ENCODE data around the gene TMEM60.
A peak's percentile ranks its signal among the peaks of the same experiment; 100 is the strongest.
"Not testable (repeated sequence)": the region's sequence is repeated elsewhere in the genome, so short reads cannot be mapped to it uniquely, and the experiment has no call there.

TMEM60 gene

GRCh38 chr7:77798394-77799077 is at the start of gene TMEM60, which contains the start of gene PHTF2:
Gene TMEM60, minus strand, starts transcription at chr7:77798434. Its CDS starts 4,061 bp downstream, at chr7:77794373.
Gene PHTF2, plus strand, starts transcription at chr7:77798773.
- peak; percentile 77 to 78 for DNase-seq (ENCODE audit: low read depth in 2 of 2)

DNA sequence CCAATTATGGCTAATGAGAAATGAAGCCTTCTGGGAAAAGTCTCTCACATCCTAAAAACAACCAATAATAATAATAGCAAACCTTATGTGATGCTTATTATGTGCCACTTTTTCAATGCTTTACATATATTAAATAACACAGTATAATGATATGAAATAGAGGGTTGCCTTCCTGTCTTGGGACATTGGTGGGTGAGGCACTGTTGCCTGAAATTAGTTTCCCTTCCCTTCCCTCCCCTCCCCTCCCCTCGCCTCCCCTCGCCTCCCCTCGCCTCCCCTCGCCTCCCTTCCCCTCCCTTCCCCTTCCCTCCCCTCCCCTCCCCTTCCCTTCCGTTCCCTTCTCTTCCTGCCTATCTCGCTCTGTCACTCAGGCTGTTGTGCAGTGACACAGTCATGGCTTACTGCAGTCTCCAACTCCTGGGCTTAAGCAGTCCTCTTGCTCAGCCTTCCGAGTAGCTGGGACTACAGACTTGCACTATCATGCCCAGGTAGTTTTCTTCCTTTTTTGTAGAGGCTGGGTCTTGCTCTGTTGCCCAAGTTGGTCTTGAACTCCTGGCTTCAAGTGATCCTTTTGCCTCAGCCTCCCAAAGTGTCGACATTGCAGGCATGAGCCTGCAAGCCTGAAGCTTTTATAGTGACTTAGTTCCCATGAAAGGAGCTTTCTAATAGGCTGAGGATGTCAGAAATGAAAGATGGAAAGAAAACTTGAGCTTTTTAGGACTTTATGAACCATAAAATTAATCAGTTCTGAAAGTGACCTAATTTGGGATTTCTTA is 48.3 kb upstream of the TMEM60 start:
- no peak for DNase-seq (ENCODE audit: low read depth in 2 of 2)

GRCh38 chr7:77843194-77843593 is 45.0 kb upstream of the TMEM60 start:
- DNase-seq (ENCODE audit: low read depth in 2 of 2) = no peak

GRCh38 chr7:77839919-77840318 is 41.7 kb upstream of the TMEM60 start:
- no peak for DNase-seq (ENCODE audit: low read depth in 2 of 2)

GRCh38 chr7:77838929-77839491 is 40.8 kb upstream of the TMEM60 start:
- DNase-seq (ENCODE audit: low read depth in 2 of 2) = no peak

GRCh38 chr7:77837966-77838365 is 39.7 kb upstream of the TMEM60 start:
- no peak for DNase-seq (ENCODE audit: low read depth in 2 of 2)

- DNase-seq (ENCODE audit: low read depth in 2 of 2) = no peak
These were observed 39.0 kb upstream of the TMEM60 start for GRCh38 chr7:77837275-77837674.

DNA sequence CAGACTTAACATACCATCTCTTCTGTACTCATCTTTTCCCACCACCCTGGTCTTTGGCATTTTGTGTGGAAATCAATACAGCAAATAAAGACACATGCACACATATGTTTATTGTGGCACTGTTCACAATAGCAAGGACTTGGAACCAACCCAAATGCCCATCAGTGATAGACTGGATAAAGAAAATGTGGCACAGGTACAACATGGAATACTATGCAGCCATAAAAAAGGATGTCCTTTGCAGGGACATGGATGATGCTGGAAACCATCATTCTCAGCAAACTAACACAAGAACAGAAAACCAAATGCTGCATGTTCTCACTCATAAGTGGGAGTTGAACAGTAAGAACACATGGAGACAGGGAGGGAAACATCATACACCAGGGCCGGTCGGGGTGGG is 38.2 kb upstream of the TMEM60 start:
- DNase-seq (ENCODE audit: low read depth in 2 of 2) = not testable (repeated sequence)

DNA sequence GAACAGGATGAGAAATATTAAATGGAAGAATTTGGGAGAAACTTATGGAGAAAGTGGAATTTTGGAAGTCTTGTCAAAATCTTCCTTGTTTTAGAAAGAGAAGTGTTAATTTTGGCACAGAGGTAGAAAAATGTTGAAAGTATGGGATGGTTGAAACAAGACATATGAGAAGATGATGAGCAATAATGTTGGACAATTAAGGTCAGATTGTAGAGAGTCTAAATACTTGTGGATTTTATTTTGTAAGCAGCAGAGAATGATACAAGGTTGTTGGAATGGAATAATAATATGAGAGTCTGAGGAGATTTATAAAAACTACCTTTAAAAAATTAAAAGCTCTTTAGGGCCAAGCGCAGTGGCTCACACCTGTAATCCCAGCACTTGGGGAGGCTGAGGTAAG is 34.9 kb upstream of the TMEM60 start:
- DNase-seq (ENCODE audit: low read depth in 2 of 2) = no peak

DNA sequence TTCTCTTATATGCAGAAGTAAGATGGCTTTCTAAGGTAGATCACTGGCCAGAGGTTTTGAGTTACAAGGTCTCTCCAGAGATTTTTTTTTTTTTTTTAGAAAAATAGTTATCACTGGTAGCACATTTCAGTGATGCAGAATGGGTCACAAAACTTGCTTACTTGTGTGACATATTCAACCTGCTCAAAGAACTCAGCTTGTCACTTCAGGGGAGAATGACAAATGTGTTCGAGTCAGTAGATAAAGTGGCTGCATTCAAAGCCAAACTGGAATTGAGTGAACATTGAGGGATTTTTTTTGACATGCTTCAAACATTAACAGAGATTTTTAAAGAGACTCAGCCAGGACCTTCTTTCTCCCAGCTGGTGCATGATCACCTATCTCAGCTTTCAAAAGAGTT is 33.7 kb upstream of the TMEM60 start:
- DNase-seq (ENCODE audit: low read depth in 2 of 2) = no peak

DNA sequence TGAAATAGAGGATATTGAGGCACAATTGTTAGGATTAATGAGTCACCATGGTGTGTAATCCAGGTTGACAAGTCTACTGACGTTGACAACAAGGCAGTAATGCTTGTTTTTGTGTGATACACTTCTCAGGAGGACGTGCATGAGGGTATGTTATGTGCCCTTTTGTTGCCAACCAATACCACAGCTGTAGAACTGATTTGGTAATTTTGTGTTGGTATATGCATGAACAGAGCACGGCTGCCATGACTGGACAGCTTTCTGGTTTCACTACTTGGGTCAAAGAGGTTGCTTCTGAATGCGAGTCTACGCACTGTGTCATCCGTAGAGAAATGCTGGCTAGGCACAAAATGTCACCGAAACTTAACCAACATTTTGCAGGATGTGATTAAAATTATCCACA is 33.2 kb upstream of the TMEM60 start:
- no peak for DNase-seq (ENCODE audit: low read depth in 2 of 2)

GRCh38 chr7:77830649-77831355 is 32.6 kb upstream of the TMEM60 start:
- DNase-seq (ENCODE audit: low read depth in 2 of 2) = no peak

- no peak for DNase-seq (ENCODE audit: low read depth in 2 of 2)
These were observed 29.8 kb upstream of the TMEM60 start for GRCh38 chr7:77827999-77828398.

DNA sequence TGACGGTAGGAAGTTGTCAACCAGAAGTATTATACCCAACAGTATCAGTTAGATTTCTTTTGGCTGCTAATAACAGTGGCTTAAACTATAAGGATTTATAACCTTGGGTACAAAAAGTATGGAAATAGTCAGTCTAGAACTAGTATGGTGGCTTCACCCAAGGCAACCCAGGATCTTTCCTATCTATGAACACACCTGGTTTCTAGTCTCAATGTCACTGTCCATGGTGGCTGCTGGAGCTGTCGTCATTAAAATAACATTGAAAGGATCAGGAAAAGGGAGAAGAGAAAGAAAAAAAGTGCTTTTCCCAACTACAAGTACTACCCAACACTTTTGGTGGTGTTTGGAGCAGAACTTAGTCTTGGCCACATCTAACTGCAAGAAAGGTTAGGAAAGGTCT is 28.1 kb upstream of the TMEM60 start:
- DNase-seq (ENCODE audit: low read depth in 2 of 2) = no peak

- DNase-seq (ENCODE audit: low read depth in 2 of 2) = no peak
These were observed 26.9 kb upstream of the TMEM60 start for GRCh38 chr7:77825131-77825530.

- DNase-seq (ENCODE audit: low read depth in 2 of 2) = no peak
These were observed 26.4 kb upstream of the TMEM60 start for GRCh38 chr7:77824636-77825035.

- DNase-seq (ENCODE audit: low read depth in 2 of 2) = no peak
These were observed 25.6 kb upstream of the TMEM60 start for GRCh38 chr7:77823787-77824186.

DNA sequence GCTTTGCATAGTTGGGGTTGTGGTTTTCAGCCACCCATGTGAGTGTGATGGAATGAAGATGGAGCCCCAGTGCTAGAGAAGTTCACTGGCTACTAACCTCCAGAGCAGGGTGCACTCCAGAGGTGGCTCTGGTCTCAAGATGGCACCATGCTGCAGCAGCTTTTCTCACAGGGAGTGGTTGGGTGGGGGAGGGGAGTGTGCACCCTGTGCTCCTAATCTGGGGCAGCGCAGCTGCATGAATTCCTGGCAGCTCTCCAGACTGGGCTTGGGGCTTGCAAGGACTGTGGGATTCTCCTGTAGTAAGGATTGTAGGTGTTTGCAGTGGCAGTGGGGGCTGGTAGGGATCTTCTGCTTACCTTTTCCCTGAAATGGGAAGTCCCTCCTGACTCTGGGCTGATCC is 24.0 kb upstream of the TMEM60 start:
- no peak for DNase-seq (ENCODE audit: low read depth in 2 of 2)

DNA sequence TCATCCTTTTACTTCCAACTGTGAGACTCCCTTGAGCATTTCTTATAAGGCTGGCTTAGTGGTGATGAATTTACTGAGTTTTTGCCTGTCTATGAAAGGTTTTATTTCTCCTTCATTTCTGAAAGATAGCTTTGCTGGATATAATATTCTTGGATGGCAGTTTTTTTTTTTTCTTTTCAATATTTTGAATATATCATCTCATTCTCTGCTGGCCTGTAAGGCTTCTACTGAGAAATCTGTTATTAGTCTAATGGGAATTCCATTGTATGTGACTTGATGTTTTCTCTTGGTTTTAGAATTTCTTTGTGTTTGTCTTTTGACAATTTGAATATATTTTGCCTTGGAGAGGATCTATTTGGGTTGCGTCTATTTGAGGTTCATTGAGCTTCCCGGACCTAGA is 22.7 kb upstream of the TMEM60 start:
- DNase-seq (ENCODE audit: low read depth in 2 of 2) = no peak

DNA sequence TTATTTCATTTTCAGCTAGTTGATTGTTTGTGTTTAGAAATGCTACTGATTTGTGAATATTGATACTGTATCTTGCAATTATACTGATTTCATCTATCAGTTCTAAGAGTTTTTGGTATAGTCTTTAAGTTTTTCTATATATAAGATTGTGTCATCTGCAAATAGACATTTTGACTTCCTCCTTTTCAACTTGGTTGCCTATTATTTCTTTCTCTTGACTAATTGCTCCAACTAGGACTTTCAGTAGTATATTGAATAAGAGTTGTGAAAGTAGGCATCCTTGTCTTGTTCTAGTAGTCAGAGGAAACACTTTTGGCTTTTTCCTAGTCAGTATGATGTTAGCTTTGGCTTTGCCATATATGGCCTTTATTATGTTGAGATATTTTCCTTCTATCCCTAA is 20.8 kb upstream of the TMEM60 start:
- DNase-seq (ENCODE audit: low read depth in 2 of 2) = no peak

GRCh38 chr7:77813180-77813579 is 14.9 kb upstream of the TMEM60 start:
- no peak for DNase-seq (ENCODE audit: low read depth in 2 of 2)

GRCh38 chr7:77812290-77812685 is 14.1 kb upstream of the TMEM60 start:
- no peak for DNase-seq (ENCODE audit: low read depth in 2 of 2)

Measured in stimulated activated CD4-positive, alpha-beta T cell treated with anti-CD3 and anti-CD28 coated beads, Interleukin-1b, Interleukin-23, amount 100 ng/mL, for 1 hour (primary cell).